Tibial artery (tissue), 4 donors: ENCODE measurements around the gene CDK5RAP3.
A peak's percentile ranks its signal among the peaks of the same experiment; 100 is the strongest.

Experiments
- DNase-seq, 2 donors: peaks; one replicate each; pipeline ENCODE4 v3.0.0-alpha.2; 2019
- H3K27ac ChIP-seq, 2 donors: fragments of 200-600 bp; sonication (generic) in 1 of 2; 1 replicate in 1 of 2; 2 replicates in 1 of 2; pipeline ENCODE4 v1.5.1; 2018 to 2019; ENCODE audit warnings: mild to moderate bottlenecking in 1 of 2
- H3K27me3 ChIP-seq, 2 donors: fragments of 200-600 bp; sonication (generic) in 1 of 2; one replicate each; pipeline versions ENCODE4 v1.5.1 to v1.6.0; 2016 to 2019
- H3K36me3 ChIP-seq, 3 donors: fragments of 200-600 bp; sonication (generic) in 2 of 3; one replicate each; pipeline ENCODE4 v1.5.1; 2016 to 2019; ENCODE audit warnings: mild to moderate bottlenecking in 2 of 3
- H3K4me1 ChIP-seq, 4 donors: fragments of 200-600 bp; sonication (generic) in 2 of 4; 1 replicate in 3 of 4; 2 replicates in 1 of 4; pipeline ENCODE4 v1.5.1; 2016 to 2019
- H3K4me3 ChIP-seq, 2 donors: fragments of 200-600 bp; sonication (generic) in 1 of 2; 1 replicate in 1 of 2; 2 replicates in 1 of 2; pipeline ENCODE4 v1.5.1; 2018 to 2019; ENCODE audit warnings: mild to moderate bottlenecking in 2 of 2
- H3K9me3 ChIP-seq, 3 donors: fragments of 200-600 bp; sonication (generic) in 1 of 3; one replicate each; pipeline ENCODE4 v1.5.1; 2016 to 2019
- CTCF ChIP-seq, 2 experiments: fragments of 200-600 bp in 1 of 2; fragments of 450-650 bp in 1 of 2; IDR thresholded peaks; one replicate each; pipeline ENCODE4 v1.5.1; 2017 to 2019; ENCODE audit warnings: antibody characterized with exemption in 2 of 2, mild to moderate bottlenecking in 1 of 2, moderate library complexity in 1 of 2
- intact Hi-C: fragments of 100-400 bp; cut with DNase I; formaldehyde crosslinking; loops from one replicate; pipeline ENCODE4 v1.15.0; 2023; ENCODE audit warnings: low total_unique reads

CDK5RAP3 gene

GRCh38 chr17:48003417-48004151, 32.7 kb downstream of the CDK5RAP3 start:
- no peak overlapping the region for H3K4me3 ChIP-seq
- H3K27ac ChIP-seq: no peak overlapping the region

GRCh38 chr17:48004983-48005382, 34.1 kb downstream of the CDK5RAP3 start:
- H3K4me3 ChIP-seq: no peak overlapping the region
- peaks cover 0 to 9% (median 0%) of the 10 kb centered on the region in 4 donors for H3K4me1 ChIP-seq
- no peaks in the 10 kb centered on the region for H3K36me3 ChIP-seq
- H3K9me3 ChIP-seq: no peaks in the 10 kb centered on the region
- peaks cover 0 to 33% of the 10 kb centered on the region in 2 donors for H3K27me3 ChIP-seq
- intact Hi-C loops: no loop called here
- no peak for DNase-seq
- H3K27ac ChIP-seq: no peak overlapping the region
- TF ChIP-seq CTCF (IDR thresholded peaks at IDR 0.05): no peak

More at GRCh38 chr17:48003417-48004151, 32.7 kb downstream of the CDK5RAP3 start:
- H3K27me3 ChIP-seq: peaks cover 0 to 23% of the 10 kb centered on the region in 2 donors
- no peaks in the 10 kb centered on the region for H3K36me3 ChIP-seq
- intact Hi-C loops: no loop called here
- no peak for DNase-seq
- peaks cover 0 to 9% (median 0%) of the 10 kb centered on the region in 4 donors for H3K4me1 ChIP-seq
- no peaks in the 10 kb centered on the region for H3K9me3 ChIP-seq
- TF ChIP-seq CTCF (IDR thresholded peaks at IDR 0.05): no peak

GRCh38 chr17:48006936-48007709, 36.2 kb downstream of the CDK5RAP3 start:
- H3K27me3 ChIP-seq: peaks cover 0 to 53% of the 10 kb centered on the region in 2 donors
- DNase-seq: no peak
- TF ChIP-seq CTCF (IDR thresholded peaks at IDR 0.05): no peak

DNA sequence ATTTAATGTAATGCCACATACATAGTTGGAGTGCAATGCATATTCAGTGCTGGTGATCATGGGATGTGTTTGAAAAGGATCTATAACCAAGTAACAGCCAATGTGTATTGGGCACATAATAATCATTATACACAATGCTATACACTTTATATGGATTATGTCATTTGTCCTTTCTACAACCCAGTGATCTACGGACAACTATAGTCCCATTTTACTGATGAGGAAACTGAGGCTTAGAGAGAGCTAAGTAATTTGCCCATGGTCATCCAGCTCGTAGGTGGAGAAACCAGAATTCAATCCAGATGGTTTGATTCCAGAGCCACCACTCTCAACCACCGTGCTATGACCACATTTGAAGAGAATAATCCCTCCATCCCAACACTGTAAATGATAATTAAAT, 39.3 kb downstream of the CDK5RAP3 start:
- peaks cover 0 to 69% of the 10 kb centered on the region in 2 donors for H3K27me3 ChIP-seq
- TF ChIP-seq CTCF (IDR thresholded peaks at IDR 0.05): no peak
- intact Hi-C loops: no loop called here

More at GRCh38 chr17:48006936-48007709, 36.2 kb downstream of the CDK5RAP3 start:
- no peaks in the 10 kb centered on the region for H3K36me3 ChIP-seq
- H3K4me1 ChIP-seq: peaks cover 0 to 18% (median 8%) of the 10 kb centered on the region in 4 donors
- no peaks in the 10 kb centered on the region for H3K9me3 ChIP-seq
- no peak overlapping the region for H3K27ac ChIP-seq
- H3K4me3 ChIP-seq: no peak overlapping the region
- intact Hi-C loops: no loop called here

DNA sequence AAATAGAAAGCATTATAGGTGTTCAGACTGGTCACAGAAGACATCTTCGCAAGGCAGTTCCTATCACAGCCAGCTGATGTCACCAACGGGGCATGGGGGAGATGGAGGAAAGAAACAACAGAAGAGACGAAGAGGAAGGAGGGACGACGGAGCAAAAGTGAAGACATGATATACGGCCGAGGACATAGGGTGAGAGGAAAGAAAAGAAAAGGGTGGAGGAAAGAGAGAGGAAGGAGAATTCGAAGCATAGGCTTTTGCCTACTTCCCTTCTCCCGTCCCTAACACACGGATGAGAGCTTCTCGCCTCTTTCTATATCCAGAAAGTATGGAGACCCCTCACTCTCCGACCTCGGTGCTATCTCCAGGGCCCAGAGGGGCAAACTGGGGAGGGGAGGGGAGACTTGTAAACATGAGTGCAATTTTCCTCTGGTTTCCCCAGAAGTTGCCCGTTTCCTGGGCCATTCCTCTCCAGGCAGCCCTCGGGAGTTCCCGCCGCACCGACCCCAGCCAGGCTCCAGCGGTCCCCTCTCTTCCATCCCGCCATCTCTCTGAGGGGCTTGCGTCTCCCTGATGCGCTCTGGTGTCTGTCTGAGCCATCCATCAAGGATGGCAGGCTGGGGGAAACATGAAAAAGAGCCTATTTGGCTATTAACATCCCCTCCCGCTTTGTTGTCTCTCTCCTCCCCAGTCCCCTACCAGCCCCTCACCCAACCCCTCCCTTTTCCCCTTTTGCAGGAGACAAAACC, 40.7 kb downstream of the CDK5RAP3 start:
- TF ChIP-seq CTCF (IDR thresholded peaks at IDR 0.05): no peak
- Histone ChIP-seq H3K4me3 (peak overlapping the region; percentile 5 to 41), H3K9me3 (no peaks in the 10 kb centered on the region), H3K36me3 (no peaks in the 10 kb centered on the region), H3K27me3 (peaks cover 0 to 77% of the 10 kb centered on the region in 2 donors), H3K27ac (no peak overlapping the region), H3K4me1 (peaks cover 0 to 15% (median 11%) of the 10 kb centered on the region in 4 donors)
- no peak for DNase-seq
- intact Hi-C loops: no loop called here

More for the DNA sequence above, 39.3 kb downstream of the CDK5RAP3 start:
- no peak overlapping the region for H3K4me3 ChIP-seq
- DNase-seq: no peak
- no peak overlapping the region for H3K27ac ChIP-seq
- no peaks in the 10 kb centered on the region for H3K36me3 ChIP-seq
- no peaks in the 10 kb centered on the region for H3K9me3 ChIP-seq
- peaks cover 0 to 15% (median 11%) of the 10 kb centered on the region in 4 donors for H3K4me1 ChIP-seq
